SK-N-SH (cell line): ENCODE data around the gene TBRG1.

Source experiments
- CHD2 ChIP-seq: fragments of 150-350 bp; IDR thresholded peaks from 2 replicates; pipeline ENCODE4 v1.6.1; 2018; ENCODE audit warnings: low read length; ENCODE audit not compliant: partially characterized antibody
- EP300 ChIP-seq, 2 experiments: IDR thresholded peaks; 2 replicates each; pipeline versions ENCODE4 v1.4.0 to v1.6.1; 2012; ENCODE audit warnings: borderline replicate concordance in 1 of 2, low read depth in 1 of 2, low read length in 1 of 2
- GABPA ChIP-seq: IDR thresholded peaks from 2 replicates; pipeline ENCODE4 v1.4.0; 2012; ENCODE audit warnings: low read depth, mild to moderate bottlenecking
- GATA2 ChIP-seq: sonication (generic); formaldehyde crosslinking; IDR thresholded peaks from 2 replicates; pipeline ENCODE4 v1.5.0; 2020; ENCODE audit warnings: mild to moderate bottlenecking, missing genetic modification reagents
- JUND ChIP-seq: IDR thresholded peaks from 2 replicates; pipeline ENCODE4 v1.4.0; 2012
- RFX5 ChIP-seq: IDR thresholded peaks from 2 replicates; pipeline ENCODE4 v1.6.1; 2012; ENCODE audit warnings: mild to moderate bottlenecking, improper control_type of control experiment, low read length
- TF ChIP-seq, protein P1 (sequence below): fragments of 200-600 bp; sonication (generic); IDR thresholded peaks from 2 replicates; pipeline ENCODE4 v1.6.1; 2017; ENCODE audit warnings: antibody characterized with exemption, mild to moderate bottlenecking, moderate library complexity

DNA sequence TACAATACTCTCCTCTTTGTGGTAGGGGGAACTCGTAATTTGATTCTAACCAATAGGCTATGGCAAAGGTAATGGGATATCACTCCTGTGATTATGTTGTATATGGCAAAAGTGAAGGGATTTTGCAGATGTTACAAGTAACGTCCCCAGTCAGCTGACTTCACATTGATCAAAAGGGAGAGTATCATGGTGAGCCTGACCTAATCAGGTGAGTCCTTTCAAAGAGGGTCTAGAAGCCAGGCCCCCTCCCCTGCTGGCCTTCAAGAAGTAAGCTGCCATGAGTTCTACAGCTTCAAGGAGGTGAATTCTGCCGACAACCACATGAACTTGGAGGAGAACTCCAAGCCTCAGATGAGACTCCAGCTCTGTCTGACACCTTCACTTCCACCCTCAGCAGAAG lies 20.0 kb downstream of the TBRG1 start:
- TF ChIP-seq, protein P1, sequence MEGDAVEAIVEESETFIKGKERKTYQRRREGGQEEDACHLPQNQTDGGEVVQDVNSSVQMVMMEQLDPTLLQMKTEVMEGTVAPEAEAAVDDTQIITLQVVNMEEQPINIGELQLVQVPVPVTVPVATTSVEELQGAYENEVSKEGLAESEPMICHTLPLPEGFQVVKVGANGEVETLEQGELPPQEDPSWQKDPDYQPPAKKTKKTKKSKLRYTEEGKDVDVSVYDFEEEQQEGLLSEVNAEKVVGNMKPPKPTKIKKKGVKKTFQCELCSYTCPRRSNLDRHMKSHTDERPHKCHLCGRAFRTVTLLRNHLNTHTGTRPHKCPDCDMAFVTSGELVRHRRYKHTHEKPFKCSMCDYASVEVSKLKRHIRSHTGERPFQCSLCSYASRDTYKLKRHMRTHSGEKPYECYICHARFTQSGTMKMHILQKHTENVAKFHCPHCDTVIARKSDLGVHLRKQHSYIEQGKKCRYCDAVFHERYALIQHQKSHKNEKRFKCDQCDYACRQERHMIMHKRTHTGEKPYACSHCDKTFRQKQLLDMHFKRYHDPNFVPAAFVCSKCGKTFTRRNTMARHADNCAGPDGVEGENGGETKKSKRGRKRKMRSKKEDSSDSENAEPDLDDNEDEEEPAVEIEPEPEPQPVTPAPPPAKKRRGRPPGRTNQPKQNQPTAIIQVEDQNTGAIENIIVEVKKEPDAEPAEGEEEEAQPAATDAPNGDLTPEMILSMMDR = no peak
- TF ChIP-seq GABPA (no peak), CHD2 (no peak), JUND (no peak), GATA2 (CRISPR knock-in tag) (no peak), EP300 (IDR thresholded peaks at IDR 0.05; ENCODE audit: borderline replicate concordance in 1 of 2, low read depth in 1 of 2, low read length in 1 of 2) (no peak), RFX5 (no peak)
